NB4 (cell line): ENCODE data around the gene VIT.

Experiments
- POLR2A ChIP-seq: IDR thresholded peaks from 2 replicates; pipeline ENCODE4 v1.6.1; 2011; ENCODE audit warnings: mild to moderate bottlenecking; ENCODE audit not compliant: insufficient read length; ENCODE audit errors: extremely low read depth
- TF ChIP-seq, protein P1 (sequence below): IDR thresholded peaks from one replicate; pipeline ENCODE4 v1.5.1; 2012; ENCODE audit warnings: low read depth, low read length

DNA sequence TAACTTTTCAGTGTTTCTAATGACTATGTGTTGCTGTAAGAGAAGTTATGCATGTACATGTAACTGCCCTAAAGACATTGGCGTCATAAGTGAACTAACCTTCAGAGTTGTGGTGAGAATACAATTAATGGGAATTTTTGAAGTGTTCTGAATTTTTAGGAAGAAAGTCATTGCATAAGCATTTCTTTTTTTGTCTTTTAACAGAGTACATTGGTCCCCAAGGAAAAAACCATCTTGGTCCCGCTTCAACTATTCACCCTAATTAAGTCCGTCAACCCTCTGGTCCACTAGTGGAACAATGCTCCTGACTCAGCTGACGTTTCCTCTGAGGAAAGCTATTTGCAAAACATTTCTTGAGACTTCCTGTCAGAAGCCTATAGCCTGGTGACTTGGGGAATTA is 41.1 kb upstream of the VIT start:
- TF ChIP-seq, protein P1, sequence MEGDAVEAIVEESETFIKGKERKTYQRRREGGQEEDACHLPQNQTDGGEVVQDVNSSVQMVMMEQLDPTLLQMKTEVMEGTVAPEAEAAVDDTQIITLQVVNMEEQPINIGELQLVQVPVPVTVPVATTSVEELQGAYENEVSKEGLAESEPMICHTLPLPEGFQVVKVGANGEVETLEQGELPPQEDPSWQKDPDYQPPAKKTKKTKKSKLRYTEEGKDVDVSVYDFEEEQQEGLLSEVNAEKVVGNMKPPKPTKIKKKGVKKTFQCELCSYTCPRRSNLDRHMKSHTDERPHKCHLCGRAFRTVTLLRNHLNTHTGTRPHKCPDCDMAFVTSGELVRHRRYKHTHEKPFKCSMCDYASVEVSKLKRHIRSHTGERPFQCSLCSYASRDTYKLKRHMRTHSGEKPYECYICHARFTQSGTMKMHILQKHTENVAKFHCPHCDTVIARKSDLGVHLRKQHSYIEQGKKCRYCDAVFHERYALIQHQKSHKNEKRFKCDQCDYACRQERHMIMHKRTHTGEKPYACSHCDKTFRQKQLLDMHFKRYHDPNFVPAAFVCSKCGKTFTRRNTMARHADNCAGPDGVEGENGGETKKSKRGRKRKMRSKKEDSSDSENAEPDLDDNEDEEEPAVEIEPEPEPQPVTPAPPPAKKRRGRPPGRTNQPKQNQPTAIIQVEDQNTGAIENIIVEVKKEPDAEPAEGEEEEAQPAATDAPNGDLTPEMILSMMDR, result no peak
- TF ChIP-seq POLR2A, result no peak
